ENCODE measurements around the gene MED25.

DNA sequence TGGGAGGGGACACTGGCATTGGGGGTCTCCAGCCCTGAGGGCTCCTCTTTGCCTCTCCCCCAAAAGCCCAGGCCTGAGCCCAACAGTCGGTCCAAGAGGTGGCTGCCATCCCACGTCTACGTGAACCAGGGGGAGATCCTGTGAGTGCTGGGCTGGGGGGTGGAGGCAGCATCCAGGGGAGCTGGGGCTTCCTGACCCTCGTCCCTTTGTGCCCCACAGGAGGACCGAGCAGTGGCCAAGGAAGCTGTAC lies 39.7 kb downstream of the MED25 start:
- TF ChIP-seq PAX5 (IDR thresholded peaks at IDR 0.05; ENCODE audit: insufficient read depth, low read length, severe bottlenecking) (no peak), POLR2A (IDR thresholded peaks at IDR 0.05; ENCODE audit: low read depth, low read length) (no peak), SPI1 (IDR thresholded peaks at IDR 0.05; ENCODE audit: low read depth, low read length) (no peak), POLR2AphosphoS5 (IDR thresholded peaks at IDR 0.05; ENCODE audit: low read depth, low read length) (no peak), TAF1 (IDR thresholded peaks at IDR 0.05; ENCODE audit: low read depth, low read length) (no peak)
